NCI-H526 treated with DMSO at 0.1 percent for 48 hours (cell line): ENCODE measurements around the gene ALOX12B.
A peak's percentile ranks its signal among the peaks of the same experiment; 100 is the strongest.
"Not testable (repeated sequence)": the region's sequence is repeated elsewhere in the genome, so short reads cannot be mapped to it uniquely, and the experiment has no call there.

ENCODE experiments used
- DNase-seq: peaks from one replicate; lab custom pipeline; 2025; lab: John Stamatoyannopoulos, UW

The ALOX12B gene

DNA sequence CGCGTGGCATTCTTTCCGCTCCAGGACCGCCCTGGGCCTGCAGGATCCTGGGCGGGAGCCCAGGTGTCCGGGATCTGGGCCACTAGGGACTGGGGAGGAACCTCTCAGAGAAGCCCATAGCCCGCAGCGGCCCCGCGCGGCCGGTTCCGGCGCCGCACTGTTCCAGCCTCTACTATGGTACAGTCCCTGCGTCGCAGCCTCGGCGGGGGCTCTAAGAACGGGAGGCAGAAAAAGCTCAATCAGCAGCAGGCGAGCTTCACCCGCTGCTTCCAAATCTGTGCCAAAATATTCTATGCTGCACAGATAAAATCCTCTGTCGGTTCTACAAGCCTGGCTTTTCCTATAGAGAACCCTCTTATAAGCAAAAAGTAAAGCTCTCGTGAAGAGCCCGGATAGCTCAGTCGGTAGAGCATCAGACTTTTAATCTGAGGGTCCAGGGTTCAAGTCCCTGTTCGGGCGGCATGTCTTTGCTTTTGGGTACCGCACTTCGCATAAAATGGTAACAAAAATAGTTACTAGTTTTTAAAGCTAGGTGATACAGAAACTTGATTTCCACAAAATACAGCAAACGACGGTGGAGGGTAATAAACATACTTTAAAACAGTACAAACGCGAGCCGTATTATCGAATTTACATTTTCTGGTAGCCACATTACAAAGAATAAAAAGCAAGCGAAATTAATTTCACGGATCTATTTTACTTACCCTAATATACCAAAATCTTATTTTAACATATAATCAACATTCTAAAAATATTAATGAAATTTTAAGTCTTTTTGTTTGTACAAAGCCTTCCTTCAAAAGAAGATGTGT, 31.5 kb upstream of the ALOX12B start:
- DNase-seq: peak; percentile 48

DNA sequence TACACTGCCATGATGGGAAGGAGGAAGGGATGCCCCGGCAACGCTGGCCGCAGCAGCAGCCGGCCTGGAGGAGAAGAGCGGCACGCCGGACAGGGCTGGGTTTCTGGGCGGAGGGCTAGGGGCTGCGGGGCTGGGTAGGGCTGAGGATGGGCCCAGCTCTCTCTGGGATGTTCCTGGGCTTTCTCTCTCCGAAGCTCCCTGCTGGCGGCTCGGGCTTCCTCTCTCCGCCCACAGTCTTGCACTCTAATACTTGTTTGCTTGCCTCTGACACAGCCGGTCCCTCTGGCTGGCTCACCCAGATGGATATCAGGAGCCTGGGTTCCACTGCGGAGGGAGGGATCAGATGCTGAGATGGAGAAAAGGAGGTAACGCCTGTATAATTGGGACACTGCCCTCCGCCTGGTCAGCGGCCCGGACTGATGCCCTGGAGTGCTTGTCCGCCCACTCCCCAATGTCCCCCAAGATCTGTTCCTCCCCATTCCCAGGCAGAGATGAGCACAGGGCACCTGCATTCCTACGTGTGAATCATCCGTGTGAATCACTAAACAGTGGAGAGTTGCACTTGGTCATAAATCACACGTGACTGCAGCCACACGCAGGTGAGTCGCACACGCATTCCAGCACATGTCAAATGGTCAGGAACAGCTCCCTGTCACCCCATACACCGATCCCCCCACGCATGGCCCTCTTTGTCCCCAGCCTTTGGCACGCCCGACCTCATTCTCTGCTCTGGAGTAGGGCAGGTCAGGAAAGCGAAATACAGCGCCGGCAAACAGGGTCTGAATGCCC, 30.7 kb upstream of the ALOX12B start, which contains the start of gene ALOXE3:
Gene ALOXE3, minus strand, starts transcription at position 535 of the 789 bp plus-strand sequence. Its CDS starts 524 bp downstream, at position 11.
- DNase-seq: no peak

DNA sequence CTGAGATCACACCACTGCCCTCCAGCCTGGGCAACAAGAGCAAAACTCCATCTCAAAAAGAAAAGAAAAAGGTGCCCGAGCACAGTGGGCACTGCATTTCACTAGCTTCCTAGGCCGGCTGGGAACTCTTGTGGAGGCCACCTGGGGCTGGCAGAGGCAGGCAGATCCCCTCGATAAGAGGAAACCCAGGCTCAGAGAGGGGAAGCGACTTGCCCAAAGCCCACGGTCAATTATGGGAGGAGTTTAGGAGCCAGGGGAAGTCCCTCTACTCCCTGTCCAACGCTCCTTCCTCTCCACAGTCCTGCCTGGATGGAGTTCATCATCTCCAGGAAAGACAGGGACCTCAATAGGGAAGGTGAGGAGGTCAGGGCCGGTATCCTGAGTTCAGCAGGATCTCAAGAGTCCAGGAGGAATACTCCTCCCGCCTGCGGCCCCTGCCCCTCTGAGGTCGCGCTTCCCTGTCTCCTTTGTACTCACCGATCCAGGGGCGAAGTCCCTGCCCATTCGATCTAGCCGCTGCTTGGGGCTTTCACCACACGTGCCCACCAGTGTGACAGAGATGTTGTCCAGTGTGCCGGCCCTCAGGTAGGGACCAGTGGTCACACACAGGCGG, 30.0 kb upstream of the ALOX12B start:
- DNase-seq: no peak

DNA sequence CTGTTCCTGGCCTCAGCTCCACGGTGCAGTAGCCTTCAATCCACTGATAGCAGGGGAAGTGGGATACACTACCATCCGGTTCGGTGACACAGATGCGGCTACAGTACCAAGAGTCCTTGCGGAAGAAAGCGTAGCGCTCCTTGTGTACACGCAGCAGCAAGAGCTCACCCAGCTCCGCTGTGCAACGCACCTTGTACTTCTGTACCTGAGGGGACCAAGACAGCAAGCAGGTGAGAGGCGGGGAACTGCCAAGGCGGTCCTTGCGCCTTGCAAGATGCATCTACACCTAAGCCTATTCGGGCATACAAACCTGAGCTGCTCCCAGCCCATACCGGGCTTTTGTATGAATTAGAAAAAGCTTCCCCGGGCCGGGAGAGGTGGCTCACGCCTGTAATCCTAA, 29.3 kb upstream of the ALOX12B start:
- DNase-seq: no peak

DNA sequence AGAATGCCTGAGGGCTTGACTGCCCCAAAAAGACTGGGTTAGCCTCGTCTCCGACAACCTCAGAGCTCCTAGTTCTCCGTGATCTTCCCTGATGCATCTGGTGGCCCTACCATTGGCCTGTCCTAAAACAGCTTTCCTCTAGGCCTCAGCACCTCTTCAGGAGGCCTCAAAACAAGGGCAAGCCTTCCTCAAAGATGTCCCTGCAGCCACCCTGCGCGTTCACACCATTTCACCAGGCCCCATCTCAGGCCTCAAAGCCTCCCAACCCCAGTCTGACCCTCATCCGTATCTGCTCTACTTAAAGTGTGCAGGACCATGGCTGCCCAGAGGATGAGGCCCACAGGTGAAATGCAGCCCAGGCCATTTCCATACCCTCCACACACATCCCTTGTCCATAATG, 23.4 kb upstream of the ALOX12B start:
- DNase-seq: no peak

DNA sequence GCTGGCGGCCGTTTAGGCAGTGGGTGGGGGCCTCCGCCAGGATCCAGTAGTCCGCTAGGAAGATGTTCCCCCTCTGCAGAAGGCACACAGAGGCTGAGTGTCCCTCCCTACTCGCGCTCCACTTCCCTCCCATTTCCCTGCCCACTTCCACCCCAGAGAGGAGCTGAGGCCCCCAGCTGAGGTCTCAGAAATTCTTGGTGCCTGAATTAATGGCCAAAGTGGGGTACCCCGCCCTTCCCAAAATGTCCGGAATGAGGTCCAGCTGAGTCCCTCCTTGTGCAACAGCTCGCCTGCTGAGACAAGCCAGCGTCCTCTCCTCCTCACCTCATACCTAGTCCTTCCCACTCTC, 22.9 kb upstream of the ALOX12B start:
- DNase-seq: no peak

DNA sequence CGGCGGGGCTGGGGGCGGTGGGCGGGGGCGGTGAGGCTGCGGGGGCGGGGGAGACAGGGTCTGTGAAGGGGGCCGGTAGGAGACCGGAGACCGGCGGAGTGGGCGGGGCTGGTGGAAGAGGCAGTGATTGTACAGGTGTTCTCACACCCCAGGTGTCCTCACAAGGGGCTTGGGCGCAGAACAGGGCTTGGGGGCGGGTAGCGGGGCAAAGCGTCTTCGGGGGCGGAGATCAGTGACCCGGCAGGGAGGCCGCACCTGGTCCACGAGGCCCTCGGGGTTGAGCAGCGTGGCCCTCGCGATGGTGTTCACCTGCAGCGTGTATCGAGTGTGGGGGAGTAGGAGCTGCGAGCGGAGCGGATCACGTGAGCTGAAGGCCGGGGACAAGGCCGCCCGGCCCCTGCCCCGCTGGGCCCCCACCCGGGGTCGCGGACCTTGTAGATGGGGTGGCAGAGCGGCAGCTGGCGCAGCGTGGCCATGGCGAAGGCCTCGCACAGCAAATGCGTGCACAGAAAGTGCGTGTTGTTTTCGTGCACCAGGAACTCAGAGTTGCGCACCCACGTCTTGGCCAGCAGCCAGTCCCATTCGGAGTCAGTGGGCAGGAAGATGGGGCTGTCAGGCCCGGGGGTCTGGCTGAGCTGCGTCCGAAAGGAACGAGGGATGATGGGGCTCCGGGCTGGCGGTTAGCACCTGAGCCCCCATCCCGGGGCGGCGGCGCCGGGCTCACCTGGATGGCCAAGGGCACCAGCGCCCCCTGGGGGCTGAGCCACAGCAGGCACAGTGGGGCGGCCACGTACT, 22.3 kb upstream of the ALOX12B start:
- peak; percentile 26 for DNase-seq

DNA sequence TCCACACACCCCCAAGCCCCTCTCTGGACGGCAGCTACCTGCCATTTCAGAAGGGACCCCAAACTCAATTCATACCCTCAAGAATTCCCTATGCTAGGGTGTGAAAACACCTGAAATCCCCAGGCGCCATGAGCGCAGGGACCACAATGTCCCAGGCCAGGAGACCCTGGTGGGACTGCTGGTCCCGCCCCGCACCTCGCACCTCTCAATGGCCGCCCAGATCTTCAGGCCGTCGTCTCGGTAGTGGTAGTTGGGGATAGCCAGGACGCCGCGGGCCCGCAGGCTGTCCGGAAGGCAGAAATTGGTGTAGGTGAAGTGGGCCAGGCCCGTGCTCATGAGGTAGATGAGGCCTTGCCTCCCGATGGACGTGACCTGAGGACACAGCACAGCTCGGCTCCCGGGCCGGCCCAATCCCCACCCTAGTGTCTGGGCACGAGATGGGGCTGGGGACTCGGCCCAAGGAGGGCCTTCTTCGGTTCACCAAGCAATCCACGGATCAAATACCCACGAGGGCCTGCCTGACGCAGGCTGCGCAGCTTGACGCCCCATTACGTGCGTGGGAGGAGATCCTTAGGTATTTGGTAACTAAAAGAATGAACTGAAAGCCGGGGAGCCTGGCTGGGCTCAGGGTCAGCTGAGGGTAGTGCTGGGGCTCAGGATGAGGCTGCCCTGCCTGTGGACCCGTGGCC, 21.6 kb upstream of the ALOX12B start:
- no peak for DNase-seq

DNA sequence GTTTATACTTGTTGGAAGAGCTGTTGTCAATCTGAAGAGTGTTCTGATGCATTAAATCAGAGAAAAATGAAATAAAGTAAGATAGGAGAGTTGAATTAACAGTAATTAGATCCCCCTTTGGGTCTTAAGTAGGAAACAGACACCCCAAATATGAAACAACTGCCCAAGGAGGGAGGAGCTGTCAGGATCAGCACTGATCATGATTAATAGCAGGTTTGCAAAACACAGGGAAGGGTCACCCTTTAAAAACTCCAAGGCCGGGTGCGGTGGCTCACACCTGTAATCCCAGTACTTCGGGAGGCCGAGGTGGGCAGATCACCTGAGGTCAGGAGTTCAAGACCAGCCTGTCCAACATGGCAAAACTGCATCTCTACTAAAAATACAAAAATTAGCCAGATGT, 19.5 kb upstream of the ALOX12B start:
- not testable (repeated sequence) for DNase-seq

DNA sequence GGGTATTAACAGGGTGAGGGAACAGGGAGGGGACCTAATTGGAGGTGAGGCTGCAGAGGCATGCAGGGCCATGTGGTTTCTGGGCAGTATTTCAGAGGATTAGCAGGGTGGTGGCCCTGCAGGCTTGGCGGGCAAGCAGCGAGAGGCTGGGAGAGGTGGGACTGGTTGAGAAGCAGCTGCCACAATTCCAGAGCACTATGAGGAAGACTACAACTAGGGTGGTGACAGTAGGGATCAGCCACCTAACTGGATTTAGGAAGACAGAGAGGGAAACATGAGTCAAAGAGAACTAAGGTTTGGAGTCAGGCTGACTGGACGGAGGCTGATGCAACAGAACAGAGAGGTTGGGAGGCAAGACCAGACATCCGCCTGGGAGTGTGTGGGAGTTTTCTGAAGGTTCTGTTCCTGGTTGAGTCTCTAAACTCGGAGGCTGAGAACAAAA, 18.5 kb upstream of the ALOX12B start:
- no peak for DNase-seq

DNA sequence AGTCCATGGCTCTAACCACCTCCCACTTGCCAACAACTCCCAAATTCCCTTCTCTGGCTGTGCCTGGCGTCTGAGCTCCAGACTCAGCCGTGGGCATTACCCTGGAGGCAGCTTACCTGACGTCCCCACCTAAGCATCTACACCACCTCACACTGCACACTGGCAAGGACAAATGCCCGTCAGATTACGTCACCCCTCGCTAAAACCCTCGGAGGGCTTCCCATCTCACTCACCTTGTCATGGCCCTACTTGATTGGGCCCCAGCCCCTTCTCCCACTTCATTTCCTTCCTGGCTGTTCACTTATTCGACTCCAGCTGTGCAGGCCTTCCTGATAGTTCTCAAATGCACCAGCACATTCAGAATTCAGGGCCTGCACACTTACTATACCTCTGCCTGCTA, 17.4 kb upstream of the ALOX12B start:
- DNase-seq: no peak

DNA sequence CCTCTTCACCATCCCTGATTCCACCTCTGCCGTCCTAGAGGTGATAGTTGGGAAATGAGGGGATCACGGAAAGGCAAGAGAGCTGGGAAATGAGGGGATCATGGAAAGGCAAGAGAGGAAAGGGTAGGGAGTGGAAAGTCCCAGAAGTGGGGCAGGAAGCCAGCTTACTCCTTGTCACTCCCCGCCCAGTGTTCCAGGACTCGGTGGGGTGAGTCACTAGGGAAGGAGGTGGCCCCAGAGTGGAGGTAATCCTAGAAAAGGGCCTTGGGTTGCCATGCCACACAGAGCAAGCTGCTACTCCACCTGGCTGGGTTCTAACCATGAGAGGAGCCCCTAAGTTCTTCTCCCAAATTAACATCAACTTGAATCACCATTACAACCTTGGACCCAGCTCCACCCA, 16.0 kb upstream of the ALOX12B start:
- no peak for DNase-seq

DNA sequence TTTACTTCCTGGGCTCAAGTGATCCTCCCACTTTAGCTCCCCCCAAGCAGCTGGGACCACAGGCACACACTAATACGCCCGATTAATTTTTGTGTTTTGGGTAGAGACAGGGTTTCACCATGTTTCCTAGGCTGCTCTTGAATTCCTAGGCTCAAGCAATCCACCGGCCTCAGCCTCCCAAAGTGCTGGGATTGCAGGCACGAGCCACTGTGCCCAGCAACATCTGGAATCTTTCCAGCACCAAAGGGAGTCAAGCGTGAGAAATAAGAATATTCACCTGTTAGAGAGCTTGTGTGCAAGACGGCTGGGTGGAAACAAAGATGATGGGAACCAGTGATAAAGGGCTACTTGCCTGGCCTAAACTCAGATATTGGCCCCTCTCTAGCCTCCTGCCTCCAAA, 14.2 kb upstream of the ALOX12B start:
- DNase-seq: no peak

DNA sequence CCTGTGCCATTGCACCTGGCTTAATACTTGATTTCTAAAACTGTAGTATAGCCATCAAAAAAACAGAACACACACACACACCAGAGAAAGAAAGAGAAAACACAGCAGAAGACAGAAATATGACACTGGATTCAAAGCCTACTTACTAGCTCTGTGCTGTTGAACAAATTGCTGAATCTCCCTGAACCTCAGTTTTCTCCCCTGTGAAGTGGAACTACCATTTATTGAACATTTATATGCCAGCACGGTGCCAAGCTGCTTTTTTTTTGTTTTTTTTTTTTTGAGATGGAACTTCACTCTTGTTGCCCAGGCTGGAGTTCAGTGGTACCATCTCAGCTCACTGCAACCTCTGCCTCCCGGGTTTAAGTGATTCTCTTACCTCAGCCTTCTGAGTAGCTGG, 13.2 kb upstream of the ALOX12B start:
- DNase-seq: no peak

DNA sequence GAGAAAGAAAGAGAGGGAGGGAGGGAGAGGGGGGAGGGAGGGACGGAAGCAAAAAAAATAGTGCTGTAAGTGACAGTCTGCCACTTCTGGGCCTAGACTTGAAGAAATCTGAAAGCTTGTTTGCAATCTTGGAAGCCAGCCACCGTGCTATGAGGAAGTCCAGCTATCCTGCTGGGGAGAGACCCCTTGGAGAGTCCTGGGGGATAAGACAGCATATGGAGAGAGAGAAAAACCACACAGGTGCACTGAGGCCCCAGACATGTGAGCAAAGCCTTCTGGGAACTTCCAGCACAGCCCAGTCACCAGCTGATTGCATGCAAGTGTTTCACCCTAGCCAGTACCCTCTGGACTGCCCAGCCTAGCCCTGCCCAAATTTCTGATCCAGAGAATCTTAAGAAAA, 12.6 kb upstream of the ALOX12B start:
- no peak for DNase-seq

DNA sequence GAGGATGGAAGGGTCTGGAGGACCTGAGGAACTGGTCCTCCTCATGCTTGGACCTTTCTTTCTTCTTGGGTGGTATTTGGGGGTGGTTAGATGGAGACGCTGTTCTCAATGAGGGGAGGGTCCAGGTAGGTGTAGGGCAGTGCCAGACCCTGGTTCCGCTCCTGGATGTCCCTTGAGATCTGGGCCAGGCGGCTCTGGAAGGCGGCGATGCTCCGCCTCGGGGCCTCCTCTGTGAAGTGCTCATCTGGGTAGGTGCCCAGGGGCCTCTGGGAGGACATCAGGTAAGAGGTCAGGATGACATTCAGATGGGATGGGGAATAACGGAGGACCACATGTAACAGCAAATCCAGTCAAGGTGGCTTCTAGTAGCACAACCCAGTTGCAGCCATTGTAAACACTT, 9.0 kb upstream of the ALOX12B start:
- DNase-seq: no peak

DNA sequence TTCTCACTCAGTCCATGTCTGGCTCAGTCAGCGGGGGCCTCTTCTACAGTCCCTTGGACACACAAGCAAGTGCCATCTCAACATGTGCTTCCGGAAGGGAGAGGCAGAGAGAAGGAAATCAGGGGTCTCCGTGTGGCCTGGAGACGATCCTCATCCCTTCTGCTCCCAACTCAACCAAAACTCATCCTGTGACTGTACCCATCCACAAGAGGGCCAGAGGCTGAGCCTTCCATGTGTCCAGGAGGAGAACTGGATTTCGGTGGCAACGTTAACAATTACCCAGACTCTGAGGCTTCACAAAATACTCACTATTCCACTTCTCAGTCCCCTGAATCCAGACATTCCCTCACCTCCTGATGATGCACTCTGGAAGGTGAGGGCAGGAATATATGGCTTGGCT, 7.8 kb upstream of the ALOX12B start:
- DNase-seq: no peak

DNA sequence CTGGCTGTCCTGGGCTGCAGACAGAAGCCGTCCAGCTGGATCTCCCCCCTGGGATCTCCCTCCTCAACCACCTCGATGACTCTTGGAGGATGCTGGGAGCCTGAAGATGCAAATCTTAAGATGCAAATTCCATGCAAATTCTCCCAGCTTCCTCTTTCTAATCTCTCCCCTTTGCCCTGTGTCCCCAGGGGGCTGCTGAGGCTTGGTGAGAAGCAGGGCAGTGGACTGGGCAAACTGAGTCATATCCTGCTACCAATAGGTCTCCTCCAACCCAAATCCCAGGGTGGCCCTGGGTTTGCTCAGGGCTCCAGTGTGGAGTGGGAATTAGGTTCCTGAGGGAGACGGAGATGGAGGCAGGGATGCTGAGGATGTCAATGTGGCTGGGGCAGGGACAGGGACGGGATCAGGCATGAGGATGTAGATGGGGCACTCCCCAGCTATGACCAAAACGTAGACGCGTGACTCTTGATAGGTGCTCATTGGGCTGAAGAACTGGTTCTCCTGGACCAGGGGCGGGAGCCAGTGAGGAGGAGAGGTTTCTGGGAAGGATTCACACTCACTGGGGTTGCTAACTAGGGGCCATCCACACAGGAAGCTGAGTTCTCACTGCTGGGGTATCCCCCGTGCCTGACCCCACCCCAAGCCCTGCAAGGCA, 3.6 kb upstream of the ALOX12B start:
- DNase-seq: peak; percentile 73

DNA sequence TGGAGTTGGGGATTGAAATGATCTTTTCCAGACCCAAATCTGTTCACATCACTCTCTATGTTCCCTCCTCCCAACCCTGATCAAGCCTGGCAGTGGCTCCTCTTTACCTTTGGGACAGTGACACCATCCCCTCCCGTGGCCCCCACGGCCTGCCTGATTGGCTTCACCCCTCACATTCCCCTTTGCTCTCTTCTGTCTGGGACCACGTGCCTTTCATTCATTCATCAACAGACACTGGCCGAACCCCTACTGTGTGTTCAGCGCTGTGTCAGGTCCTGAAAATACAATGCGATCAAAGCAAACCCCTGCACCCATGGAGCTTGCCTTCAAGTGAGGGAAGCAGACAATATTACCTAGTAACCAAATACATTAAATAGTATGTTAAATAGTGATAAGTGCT, 2.2 kb upstream of the ALOX12B start:
- no peak for DNase-seq

DNA sequence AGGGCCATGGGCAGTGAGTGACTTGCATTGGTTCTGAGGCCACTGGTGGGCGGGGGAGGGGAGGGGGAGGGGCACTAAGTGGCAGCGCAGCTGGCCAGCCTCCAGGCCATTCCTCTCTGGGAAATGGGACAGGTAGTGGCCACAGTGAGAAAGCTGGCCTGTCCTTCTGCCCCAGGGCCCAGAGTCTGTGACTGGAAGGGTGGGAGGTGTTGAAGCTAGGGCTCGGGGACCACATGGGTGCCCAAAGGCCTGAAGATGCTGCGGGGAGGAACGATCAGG, 375 bp upstream of the ALOX12B start:
- DNase-seq: no peak

DNA sequence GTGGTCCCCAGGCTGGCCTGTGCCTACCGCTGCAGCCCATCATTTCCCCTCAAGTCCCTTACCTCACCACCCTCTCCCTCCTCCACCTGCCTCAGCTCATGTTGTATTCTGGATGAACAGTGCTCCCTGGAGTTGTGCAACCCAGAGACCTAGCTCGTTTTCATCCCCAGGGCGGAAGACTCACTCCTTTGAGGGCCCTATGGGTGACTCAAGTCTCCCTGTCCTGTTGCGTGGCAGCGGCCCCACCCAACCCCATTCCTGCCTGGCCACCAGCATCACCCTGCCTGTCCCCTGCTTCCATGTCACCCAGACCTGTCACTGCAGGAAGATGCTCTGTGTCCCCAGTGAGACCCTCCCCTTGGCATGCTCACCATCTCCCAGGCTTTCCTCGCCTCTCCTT, 3.3 kb downstream of the ALOX12B start:
- DNase-seq: no peak
